ENCODE results near the gene KLF6. TPM values are rescaled to one million over a fixed set of nuclear protein-coding genes. Genes with fewer than 3 reads are reported as not detected.
A peak's percentile ranks its signal among the peaks of the same experiment; 100 is the strongest.

KLF6 gene
- total RNA-seq, 4 donors from 2014 or later: 140 to 304 (median 291) TPM

- Histone ChIP-seq H3K4me1 (peaks cover 0 to 21% (median 9%) of the 10 kb centered on the region in 4 donors), H3K27ac (no peak overlapping the region), H3K36me3 (no peaks in the 10 kb centered on the region), H3K27me3 (no peaks in the 10 kb centered on the region), H3K4me3 (no peak overlapping the region), H3K9me3 (no peaks in the 10 kb centered on the region)
- intact Hi-C loops (cut with DNase I; ENCODE audit: low total_unique reads) (no loop called here), in situ Hi-C loops (cut with MboI; ENCODE audit: low pct_ligation_motif_present in 1 of 4, low pct_unique_long_range_greater_than_20kb in 1 of 4, low sequenced_read_pairs in 3 of 4) (no loop called here)
- TF ChIP-seq EP300 (IDR thresholded peaks at IDR 0.05; ENCODE audit: low read depth) (no peak), CTCF (IDR thresholded peaks at IDR 0.05) (no peak), POLR2A (IDR thresholded peaks at IDR 0.05) (no peak), POLR2AphosphoS5 (IDR thresholded peaks at IDR 0.05) (no peak)
- no peak for DNase-seq
- 94 to 95% methylated on average over 6 to 10 of the region's 10 CpGs for WGBS, 2 donors (ENCODE audit: low coverage in 1 of 2)
These were observed 37.7 kb upstream of the KLF6 start for GRCh38 chr10:3822541-3823330.

- intact Hi-C loops (cut with DNase I; ENCODE audit: low total_unique reads) (no loop called here), in situ Hi-C loops (cut with MboI; ENCODE audit: low pct_ligation_motif_present in 1 of 4, low pct_unique_long_range_greater_than_20kb in 1 of 4, low sequenced_read_pairs in 3 of 4) (no loop called here)
- no peaks in the 10 kb centered on the region for H3K27me3 ChIP-seq
- H3K27ac ChIP-seq: no peak overlapping the region
- no peak for DNase-seq
- no peak overlapping the region for H3K4me3 ChIP-seq
- H3K9me3 ChIP-seq: no peaks in the 10 kb centered on the region
- WGBS, 2 donors (ENCODE audit: low coverage in 1 of 2): 86 to 90% methylated on average over 9 to 10 of the region's 10 CpGs
- H3K4me1 ChIP-seq: peaks cover 0 to 10% (median 0%) of the 10 kb centered on the region in 4 donors
- no peaks in the 10 kb centered on the region for H3K36me3 ChIP-seq
- TF ChIP-seq CTCF (IDR thresholded peaks at IDR 0.05): no peak
- TF ChIP-seq POLR2AphosphoS5 (IDR thresholded peaks at IDR 0.05): no peak
- TF ChIP-seq POLR2A (IDR thresholded peaks at IDR 0.05): no peak
- no peak for TF ChIP-seq EP300 (IDR thresholded peaks at IDR 0.05; ENCODE audit: low read depth)
These were observed 35.2 kb upstream of the KLF6 start for GRCh38 chr10:3820255-3820654.

GRCh38 chr10:3816995-3817394 lies 32.0 kb upstream of the KLF6 start:
- in situ Hi-C loops (cut with MboI; ENCODE audit: low pct_ligation_motif_present in 1 of 4, low pct_unique_long_range_greater_than_20kb in 1 of 4, low sequenced_read_pairs in 3 of 4): no loop called here
- Histone ChIP-seq H3K4me1 (peaks cover 0 to 2% (median 1%) of the 10 kb centered on the region in 4 donors), H3K4me3 (no peak overlapping the region), H3K27me3 (no peaks in the 10 kb centered on the region), H3K36me3 (no peaks in the 10 kb centered on the region), H3K27ac (no peak overlapping the region), H3K9me3 (no peaks in the 10 kb centered on the region)
- intact Hi-C loops (cut with DNase I; ENCODE audit: low total_unique reads): no loop called here
- TF ChIP-seq POLR2AphosphoS5 (IDR thresholded peaks at IDR 0.05) (no peak), CTCF (IDR thresholded peaks at IDR 0.05) (no peak), POLR2A (IDR thresholded peaks at IDR 0.05) (no peak)
- WGBS, 2 donors (ENCODE audit: low coverage in 1 of 2): 92 to 100% methylated on average over 3 to 5 of the region's 5 CpGs
- no peak for DNase-seq

GRCh38 chr10:3814838-3815220 lies 29.8 kb upstream of the KLF6 start:
- Histone ChIP-seq H3K9me3 (no peaks in the 10 kb centered on the region), H3K27ac (peak overlapping the region in 1 of 4 donors; percentile 10), H3K27me3 (no peaks in the 10 kb centered on the region), H3K36me3 (no peaks in the 10 kb centered on the region), H3K4me1 (peaks cover 18 to 24% (median 20%) of the 10 kb centered on the region in 4 donors), H3K4me3 (no peak overlapping the region)
- no peak for DNase-seq
- intact Hi-C loops (cut with DNase I; ENCODE audit: low total_unique reads) (no loop called here), in situ Hi-C loops (cut with MboI; ENCODE audit: low pct_ligation_motif_present in 1 of 4, low pct_unique_long_range_greater_than_20kb in 1 of 4, low sequenced_read_pairs in 3 of 4) (no loop called here)
- WGBS, 2 donors (ENCODE audit: low coverage in 1 of 2): 92 to 98% methylated on average over 6 of the region's 6 CpGs
- TF ChIP-seq CTCF (IDR thresholded peaks at IDR 0.05) (no peak), POLR2AphosphoS5 (IDR thresholded peaks at IDR 0.05) (no peak), EP300 (IDR thresholded peaks at IDR 0.05; ENCODE audit: low read depth) (no peak), POLR2A (IDR thresholded peaks at IDR 0.05) (no peak)

All from transverse colon (tissue), 4 donors.